Neuron (in vitro differentiated cells): ENCODE measurements around the gene CSTPP1.

ENCODE experiments used
- H2AFZ ChIP-seq: one replicate; pipeline ENCODE4 v1.6.1; 2013; ENCODE audit warnings: low read depth, mild to moderate bottlenecking, inconsistent platforms, low read length, moderate library complexity
- H3K27me3 ChIP-seq: one replicate; pipeline ENCODE4 v1.6.1; 2013; ENCODE audit warnings: low read length; ENCODE audit not compliant: insufficient read depth
- H3K36me3 ChIP-seq: one replicate; pipeline ENCODE4 v1.6.1; 2013; ENCODE audit warnings: low read length; ENCODE audit not compliant: insufficient read depth
- H3K4me1 ChIP-seq: one replicate; pipeline ENCODE4 v1.6.1; 2013; ENCODE audit warnings: low read length; ENCODE audit not compliant: insufficient read depth
- H3K4me3 ChIP-seq: 2 replicates; pipeline ENCODE4 v1.5.1; 2013; ENCODE audit warnings: mild to moderate bottlenecking, low read length, moderate library complexity
- H3K9me3 ChIP-seq: one replicate; pipeline ENCODE4 v1.6.1; 2013; ENCODE audit warnings: low read length

Gene CSTPP1

GRCh38 chr11:47179655-47179991 is 243.1 kb downstream of the CSTPP1 start:
- Histone ChIP-seq H2AFZ (no peak overlapping the region), H3K4me3 (no peak overlapping the region), H3K9me3 (no peaks in the 10 kb centered on the region), H3K27me3 (no peaks in the 10 kb centered on the region), H3K4me1 (peaks cover 20% of the 10 kb centered on the region), H3K36me3 (peaks cover 11% of the 10 kb centered on the region)

GRCh38 chr11:47180006-47180787 is 243.6 kb downstream of the CSTPP1 start:
- no peaks in the 10 kb centered on the region for H3K27me3 ChIP-seq
- H3K9me3 ChIP-seq = no peaks in the 10 kb centered on the region
- peaks cover 5% of the 10 kb centered on the region for H3K36me3 ChIP-seq

DNA sequence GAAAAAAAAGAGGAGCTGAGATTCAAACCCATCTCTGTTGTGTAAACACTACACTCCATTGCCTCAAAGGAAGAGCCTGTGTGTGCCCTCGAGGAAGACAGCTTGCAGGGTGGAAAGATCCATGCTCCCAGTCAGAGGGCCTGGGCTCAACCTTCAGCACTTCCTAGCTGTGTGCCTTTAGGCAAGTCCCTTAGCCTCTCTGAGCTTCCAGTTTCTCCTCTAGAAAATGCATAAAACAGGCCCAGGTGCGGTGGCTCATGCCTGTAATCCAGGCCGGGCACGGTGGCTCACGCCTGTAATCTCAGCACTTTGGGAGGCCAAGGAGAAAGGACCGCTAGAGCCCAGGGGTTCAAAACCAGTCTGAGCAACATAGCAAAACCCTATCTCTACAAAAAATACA is 244.7 kb downstream of the CSTPP1 start:
- H3K36me3 ChIP-seq = no peaks in the 10 kb centered on the region
- no peak overlapping the region for H2AFZ ChIP-seq
- H3K9me3 ChIP-seq = no peaks in the 10 kb centered on the region
- H3K4me3 ChIP-seq = no peak overlapping the region
- no peaks in the 10 kb centered on the region for H3K27me3 ChIP-seq
- H3K4me1 ChIP-seq = peaks cover 13% of the 10 kb centered on the region

More at GRCh38 chr11:47180006-47180787, 243.6 kb downstream of the CSTPP1 start:
- H3K4me3 ChIP-seq = no peak overlapping the region
- peaks cover 24% of the 10 kb centered on the region for H3K4me1 ChIP-seq
- H2AFZ ChIP-seq = no peak overlapping the region

GRCh38 chr11:47182380-47182779 is 245.8 kb downstream of the CSTPP1 start:
- H3K4me3 ChIP-seq = no peak overlapping the region
- H3K9me3 ChIP-seq = no peaks in the 10 kb centered on the region
- peaks cover 22% of the 10 kb centered on the region for H3K4me1 ChIP-seq
- no peak overlapping the region for H2AFZ ChIP-seq
- H3K27me3 ChIP-seq = peaks cover 8% of the 10 kb centered on the region
- H3K36me3 ChIP-seq = no peaks in the 10 kb centered on the region

- Histone ChIP-seq H3K4me1 (peaks cover 17% of the 10 kb centered on the region), H3K36me3 (no peaks in the 10 kb centered on the region), H3K9me3 (no peaks in the 10 kb centered on the region), H3K4me3 (no peak overlapping the region), H2AFZ (no peak overlapping the region), H3K27me3 (peaks cover 17% of the 10 kb centered on the region)
These were observed 246.7 kb downstream of the CSTPP1 start for GRCh38 chr11:47183031-47183856.

GRCh38 chr11:47183969-47184368 is 247.4 kb downstream of the CSTPP1 start:
- H3K4me1 ChIP-seq = peaks cover 17% of the 10 kb centered on the region
- no peak overlapping the region for H3K4me3 ChIP-seq
- no peaks in the 10 kb centered on the region for H3K9me3 ChIP-seq
- no peak overlapping the region for H2AFZ ChIP-seq
- no peaks in the 10 kb centered on the region for H3K36me3 ChIP-seq
- peaks cover 21% of the 10 kb centered on the region for H3K27me3 ChIP-seq

GRCh38 chr11:47184711-47185304 is 248.2 kb downstream of the CSTPP1 start:
- Histone ChIP-seq H3K9me3 (no peaks in the 10 kb centered on the region), H3K4me1 (peaks cover 17% of the 10 kb centered on the region), H2AFZ (no peak overlapping the region), H3K27me3 (peaks cover 28% of the 10 kb centered on the region), H3K36me3 (no peaks in the 10 kb centered on the region), H3K4me3 (no peak overlapping the region)

DNA sequence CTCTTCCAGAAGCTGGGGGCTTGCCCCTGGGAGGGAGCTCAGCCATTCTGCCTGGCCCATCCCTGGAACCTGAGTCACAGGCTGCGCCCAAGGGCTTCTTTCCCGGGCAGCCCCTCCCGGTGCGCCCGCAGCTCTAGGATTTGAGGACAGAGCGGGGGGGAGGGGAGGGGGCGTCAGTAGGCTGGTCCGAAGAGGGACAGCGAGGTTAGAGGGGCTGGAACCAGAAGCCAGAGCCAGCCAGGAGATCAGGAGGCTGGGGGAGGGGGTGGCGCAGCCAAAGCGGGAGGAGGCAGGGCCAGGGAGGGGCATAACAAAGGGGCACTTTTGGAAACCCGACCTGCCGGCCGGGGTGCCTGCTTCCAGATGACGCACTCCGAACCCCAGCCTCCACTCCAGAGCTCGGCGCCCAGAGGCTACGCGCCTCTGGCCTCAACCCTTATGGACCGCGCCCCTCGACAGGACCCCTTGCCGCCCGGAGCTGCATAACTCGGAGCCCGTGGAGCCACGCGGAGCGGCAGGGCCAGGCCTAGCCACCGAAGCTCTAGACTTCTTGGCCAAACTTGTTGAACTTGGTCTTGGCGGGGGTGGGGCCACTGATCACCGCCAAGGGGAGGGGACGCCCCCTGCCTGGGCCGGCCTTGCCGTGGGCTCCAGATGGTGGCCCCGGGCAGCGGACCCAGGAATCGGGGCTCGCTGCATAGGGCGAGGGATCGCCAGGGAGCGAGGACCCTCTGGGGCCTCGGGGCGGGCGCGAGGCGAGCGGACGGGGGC is 248.9 kb downstream of the CSTPP1 start:
- Histone ChIP-seq H3K36me3 (no peaks in the 10 kb centered on the region), H3K4me1 (peaks cover 17% of the 10 kb centered on the region), H3K27me3 (peaks cover 28% of the 10 kb centered on the region), H3K9me3 (no peaks in the 10 kb centered on the region), H3K4me3 (peak overlapping the region; percentile 45), H2AFZ (peak overlapping the region; percentile 51)

DNA sequence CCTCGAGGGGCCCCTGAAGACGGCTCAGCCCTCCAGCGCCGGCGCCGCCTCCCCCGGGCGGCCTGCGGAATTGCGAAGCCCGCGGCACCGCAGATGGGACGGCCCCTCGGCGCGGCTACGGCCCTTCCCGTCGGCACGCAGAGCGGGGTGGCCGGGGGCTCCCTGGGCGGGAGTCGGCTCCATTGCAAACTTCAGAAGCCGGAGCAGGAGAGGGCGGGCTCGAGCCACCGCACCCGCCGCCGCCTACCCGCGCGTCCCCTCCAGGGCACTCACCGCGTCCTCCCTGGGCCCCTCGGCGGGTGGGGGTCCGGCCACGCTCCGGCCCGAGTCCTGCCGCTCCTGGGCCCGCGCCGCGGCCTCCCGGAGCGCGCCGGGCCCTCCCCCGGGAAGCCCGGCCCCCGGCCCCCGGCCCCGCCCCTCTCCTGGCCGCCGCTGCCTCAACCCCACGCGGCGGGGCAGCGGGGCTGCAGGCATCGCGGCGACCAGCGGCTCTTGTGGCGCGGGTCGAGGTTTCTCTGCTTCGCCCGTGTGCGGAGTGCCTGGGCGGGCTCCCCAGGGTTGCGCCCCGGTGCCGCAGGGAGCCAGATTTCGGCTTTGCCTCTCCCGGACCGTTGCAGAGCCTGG is 249.6 kb downstream of the CSTPP1 start, which contains the start of gene PACSIN3:
Gene PACSIN3 (minus strand): TSS at position 359 of the 624 bp plus-strand sequence. CDS start 3,707 bp downstream, outside the sequence.
- Histone ChIP-seq H3K27me3 (peaks cover 28% of the 10 kb centered on the region), H3K4me1 (peaks cover 17% of the 10 kb centered on the region), H3K36me3 (no peaks in the 10 kb centered on the region), H3K4me3 (peak within 1 kb of the TSS; percentile 45), H2AFZ (peak within 1 kb of the TSS; percentile 51), H3K9me3 (no peaks in the 10 kb centered on the region)

DNA sequence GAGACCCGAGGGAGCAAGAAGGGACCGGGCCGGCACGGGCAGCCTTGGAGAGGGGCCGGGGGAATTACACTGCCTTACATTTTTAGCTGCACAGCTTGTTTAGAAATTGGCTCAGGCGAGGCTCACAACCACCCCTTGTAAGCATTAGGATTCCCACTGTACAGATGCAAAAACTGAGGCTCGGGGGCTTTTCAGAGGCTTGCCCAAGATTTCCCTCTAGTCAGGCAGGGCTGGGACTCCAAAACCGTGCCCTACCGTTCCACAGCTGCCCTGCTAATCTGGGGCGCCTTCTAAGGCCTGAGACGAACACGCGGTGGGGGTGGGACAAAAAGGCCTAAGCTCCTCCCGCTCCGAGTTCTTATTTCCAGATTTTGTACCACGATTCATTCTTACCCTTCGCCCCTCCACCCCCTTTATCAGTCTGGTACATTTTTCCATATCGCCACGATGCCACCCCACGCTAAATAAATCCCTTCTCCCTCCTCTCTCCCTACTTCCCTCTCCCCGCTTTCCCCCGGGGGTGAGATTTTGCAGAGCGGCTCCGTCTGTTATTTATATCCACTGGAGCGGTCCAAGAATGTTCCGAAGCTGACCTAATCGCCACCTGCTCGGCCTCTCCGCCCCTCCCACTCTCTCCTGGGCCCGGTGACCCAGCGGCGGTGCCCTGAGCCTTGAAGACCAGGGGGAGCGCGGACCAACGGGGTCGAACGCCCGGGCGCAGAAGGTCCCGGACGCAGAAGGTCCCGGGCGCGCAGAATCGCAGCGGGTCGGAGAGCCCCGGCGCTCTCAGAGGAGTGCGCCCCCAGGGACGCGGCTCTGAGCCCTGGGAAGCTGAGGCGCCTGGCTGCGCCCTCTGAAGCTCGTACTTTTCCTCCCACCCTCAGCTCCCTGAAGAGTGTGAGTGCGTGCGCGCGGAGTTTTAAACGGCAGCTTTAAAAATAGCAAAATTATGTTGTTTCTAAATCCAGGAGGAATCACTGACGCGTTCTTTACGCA is 250.4 kb downstream of the CSTPP1 start:
- Histone ChIP-seq H2AFZ (peak overlapping the region; percentile 29), H3K36me3 (no peaks in the 10 kb centered on the region), H3K4me1 (peaks cover 17% of the 10 kb centered on the region), H3K4me3 (peak overlapping the region; percentile 45), H3K27me3 (peaks cover 28% of the 10 kb centered on the region), H3K9me3 (no peaks in the 10 kb centered on the region)

DNA sequence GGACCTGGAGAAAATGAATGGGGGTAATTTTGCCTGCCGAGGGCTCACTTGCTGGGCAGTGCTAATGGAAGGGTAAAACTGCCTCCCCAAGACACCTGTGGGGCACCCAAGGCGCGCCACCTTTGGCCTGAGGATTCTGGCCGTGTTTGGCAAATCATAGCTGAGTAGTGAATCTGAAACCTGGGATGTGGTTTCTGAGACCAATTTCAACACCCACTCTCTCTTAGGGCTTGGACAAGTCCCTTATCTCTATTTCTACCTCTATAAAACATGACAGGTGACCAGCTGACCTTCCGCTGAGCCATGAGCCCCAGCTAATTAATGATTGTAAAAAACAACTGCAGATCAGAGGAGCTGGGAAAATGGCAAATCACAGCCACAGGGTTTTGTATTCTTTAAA is 251.2 kb downstream of the CSTPP1 start:
- no peaks in the 10 kb centered on the region for H3K36me3 ChIP-seq
- H3K4me3 ChIP-seq = no peak overlapping the region

More for the DNA sequence above, 251.2 kb downstream of the CSTPP1 start:
- H3K9me3 ChIP-seq = no peaks in the 10 kb centered on the region
- H3K27me3 ChIP-seq = peaks cover 28% of the 10 kb centered on the region
- peaks cover 17% of the 10 kb centered on the region for H3K4me1 ChIP-seq
- no peak overlapping the region for H2AFZ ChIP-seq
